GM19035 (cell line): ENCODE measurements around the gene CDC42.
A peak's percentile ranks its signal among the peaks of the same experiment; 100 is the strongest.
"Not testable (repeated sequence)": the region's sequence is repeated elsewhere in the genome, so short reads cannot be mapped to it uniquely, and the experiment has no call there.

ENCODE experiments used
- ATAC-seq: cut with Tn5 transposase; IDR thresholded peaks from one replicate; pipeline ENCODE4 v1.9.1; 2021; ENCODE audit not compliant: unreplicated experiment

Gene CDC42

DNA sequence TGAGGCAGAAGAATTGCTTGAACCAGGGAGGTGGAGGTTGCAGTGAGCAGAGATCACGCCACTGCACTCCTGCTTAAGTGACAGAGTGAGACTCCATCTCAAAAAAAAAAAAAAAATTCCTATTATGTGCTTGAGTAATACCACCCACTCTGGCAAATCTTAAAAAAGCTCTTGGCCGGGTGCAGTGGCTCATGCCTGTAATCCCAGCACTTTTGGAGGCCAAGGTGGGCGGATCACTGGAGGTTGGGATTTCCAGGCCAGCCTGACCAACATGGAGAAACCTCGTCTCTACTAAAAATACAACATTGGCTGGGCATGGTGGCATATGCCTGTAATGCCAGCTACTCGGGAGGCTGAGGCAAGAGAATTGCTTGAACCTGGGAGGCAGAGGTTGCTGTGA lies 17.7 kb upstream of the CDC42 start:
- ATAC-seq, result not testable (repeated sequence)

DNA sequence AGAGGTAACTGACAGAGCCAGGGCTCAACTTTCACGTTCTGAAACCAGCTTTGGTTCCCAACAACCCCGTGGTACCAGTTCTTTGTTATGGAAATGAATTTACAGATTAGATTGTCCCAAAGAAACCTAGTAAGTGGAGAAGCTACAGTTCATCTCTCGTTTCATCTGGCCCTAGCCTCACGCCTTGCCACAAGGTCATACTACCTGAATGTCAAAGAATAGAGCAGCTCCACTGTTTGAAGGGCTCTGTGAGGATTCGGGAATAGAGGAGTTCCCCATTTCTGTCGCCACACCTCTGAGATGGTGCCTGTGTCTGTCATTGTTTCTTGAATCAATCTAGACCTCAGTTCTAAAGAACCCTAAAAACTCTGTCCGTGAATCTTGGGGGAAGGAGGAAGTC lies 15.0 kb upstream of the CDC42 start:
- ATAC-seq, result no peak

DNA sequence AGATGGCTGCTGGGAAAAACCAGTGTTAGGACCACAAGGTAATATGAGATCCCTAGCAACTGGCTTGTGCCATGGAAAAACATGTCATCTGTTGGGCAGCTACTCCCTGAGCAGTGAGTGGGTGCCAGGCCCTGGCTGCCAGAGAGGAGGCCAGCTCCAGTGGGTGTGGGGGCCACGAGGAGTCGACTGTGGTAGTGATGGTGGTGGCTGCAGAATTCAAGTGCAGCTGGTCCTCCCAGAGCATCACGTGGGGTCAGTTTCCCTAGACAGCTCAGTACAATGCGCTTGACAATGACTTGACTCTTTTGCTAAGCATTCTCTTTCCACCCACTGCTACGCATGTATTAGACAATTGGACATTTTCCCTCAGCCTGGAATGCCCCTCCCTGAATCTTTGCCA lies 14.5 kb upstream of the CDC42 start:
- no peak for ATAC-seq

DNA sequence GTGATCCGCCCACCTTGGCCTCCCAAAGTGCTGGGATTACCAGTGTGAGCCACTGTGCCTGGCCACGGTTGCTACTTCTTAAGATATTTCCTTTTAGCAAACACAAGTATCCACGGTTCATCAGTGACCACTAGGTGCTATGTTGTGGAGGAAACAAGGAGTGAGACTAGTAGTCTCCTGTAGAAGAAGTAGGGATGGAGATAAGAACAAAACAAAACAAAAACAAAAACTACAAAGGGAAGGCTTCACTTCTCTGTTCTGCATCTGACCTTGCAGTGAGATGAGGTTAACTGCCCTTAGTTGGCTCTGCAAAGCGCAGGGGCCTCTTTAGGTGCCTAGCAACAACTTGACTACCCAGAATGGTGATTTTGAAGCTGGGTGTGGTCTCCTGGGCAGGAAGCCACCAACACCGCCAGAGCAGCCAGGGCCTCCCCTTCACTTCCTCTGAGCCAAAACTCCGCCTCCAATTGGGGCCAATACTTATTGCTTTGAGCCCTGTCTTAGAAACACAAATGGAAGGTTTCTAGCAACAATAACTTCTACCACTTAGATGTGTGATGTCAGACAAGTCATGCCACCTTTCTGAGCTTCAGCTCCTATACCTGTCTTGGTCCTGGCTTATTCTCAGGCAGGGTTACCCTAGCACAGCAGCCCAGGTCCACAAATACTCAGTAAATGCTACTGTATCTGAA lies 12.8 kb upstream of the CDC42 start:
- peak; percentile 99 for ATAC-seq

DNA sequence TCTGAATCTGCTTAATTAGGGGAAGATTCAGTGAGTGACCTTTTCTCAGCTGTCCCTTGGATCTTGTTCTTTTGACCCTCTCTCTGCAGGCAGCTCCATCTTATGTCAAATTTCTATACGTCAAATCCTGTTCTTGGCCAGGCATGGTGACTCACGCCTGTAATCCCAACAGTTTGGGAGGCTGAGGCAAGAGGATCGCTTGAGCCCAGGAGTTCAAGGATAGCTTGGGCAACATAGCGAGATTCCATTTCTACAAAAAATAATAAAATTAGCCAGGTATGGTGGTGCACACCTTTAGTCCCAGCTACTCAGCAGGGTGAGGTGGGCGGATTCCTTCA lies 12.3 kb upstream of the CDC42 start:
- no peak for ATAC-seq

DNA sequence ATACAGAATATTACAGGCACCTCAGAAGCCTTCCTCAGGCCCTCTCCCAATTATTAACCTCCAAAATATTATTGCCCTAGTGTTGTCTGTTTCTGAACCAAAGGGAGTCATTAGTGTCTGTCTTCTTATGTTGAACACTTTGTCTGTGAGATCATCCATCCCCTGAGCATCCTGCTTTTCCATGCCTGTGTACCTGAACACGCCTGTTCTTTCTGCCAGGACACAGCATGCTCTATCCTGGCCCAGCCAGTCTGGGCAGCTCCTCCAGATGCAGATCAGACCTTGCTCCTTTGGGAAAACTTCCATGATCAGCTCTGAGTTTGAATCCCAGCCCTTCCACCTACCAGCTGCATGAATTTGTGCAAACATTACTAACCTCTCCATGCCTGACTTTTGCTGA lies 11.0 kb upstream of the CDC42 start:
- no peak for ATAC-seq

DNA sequence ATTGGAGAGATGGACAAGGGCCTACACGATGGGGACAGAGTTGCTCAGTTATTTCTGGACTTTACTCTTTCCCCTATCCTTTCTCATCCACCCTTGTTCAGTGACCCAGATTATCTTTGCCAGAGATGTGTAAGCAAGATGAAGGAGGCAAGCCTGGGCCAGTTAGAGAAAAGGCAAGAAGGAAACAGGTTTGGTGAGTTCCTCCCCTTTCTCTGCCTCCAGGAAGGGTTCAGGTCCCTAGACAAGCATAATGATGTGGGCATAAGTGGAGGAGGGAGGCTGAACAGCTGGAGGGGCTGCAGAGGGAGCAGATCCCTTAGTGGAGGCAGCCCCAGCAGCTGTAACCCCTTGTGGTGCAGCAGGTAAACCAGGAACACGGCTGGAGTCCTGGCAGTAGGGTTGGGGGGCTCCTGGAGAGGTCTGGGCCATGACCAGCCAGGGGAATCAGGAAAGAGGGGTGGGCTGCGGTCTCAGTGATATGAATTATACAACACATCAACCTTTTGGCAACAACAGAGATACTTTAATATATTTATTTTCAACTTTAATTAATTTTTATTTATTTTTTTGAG lies 9.2 kb upstream of the CDC42 start:
- no peak for ATAC-seq

DNA sequence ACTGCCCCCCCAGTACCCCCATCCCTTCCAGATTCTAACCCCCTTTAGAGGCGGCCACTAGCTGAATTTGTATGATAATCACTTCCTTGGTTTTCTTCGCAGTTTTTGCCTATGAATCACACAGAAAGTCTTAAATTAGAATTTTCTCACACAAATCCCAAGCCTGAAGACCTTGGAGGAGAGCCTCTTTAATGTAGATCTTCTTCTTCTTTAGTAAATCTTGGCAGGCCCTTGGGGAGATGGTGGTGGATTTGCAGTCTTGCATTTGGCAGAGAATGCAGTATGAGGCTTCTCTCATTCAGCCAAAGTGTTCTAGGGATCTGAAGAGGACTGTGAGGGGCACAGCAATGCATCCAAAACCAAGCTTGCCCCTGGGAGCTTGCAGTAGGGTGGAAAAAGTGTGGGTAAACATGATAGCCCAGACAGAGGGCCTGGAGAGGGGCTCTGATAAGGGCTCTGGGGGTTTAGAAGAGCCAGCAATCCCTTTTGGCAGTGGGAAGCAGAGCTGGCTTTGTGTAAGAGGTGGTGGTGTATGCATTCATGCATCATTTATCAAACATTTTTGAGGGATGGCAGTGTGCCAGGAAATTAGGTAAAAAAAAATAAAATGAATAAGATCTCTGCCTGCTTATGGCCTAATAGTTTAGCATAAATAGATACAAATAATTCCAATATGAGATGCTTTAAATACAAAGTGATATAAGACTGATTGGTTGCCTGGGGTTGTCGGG lies 7.7 kb upstream of the CDC42 start:
- ATAC-seq, result no peak

DNA sequence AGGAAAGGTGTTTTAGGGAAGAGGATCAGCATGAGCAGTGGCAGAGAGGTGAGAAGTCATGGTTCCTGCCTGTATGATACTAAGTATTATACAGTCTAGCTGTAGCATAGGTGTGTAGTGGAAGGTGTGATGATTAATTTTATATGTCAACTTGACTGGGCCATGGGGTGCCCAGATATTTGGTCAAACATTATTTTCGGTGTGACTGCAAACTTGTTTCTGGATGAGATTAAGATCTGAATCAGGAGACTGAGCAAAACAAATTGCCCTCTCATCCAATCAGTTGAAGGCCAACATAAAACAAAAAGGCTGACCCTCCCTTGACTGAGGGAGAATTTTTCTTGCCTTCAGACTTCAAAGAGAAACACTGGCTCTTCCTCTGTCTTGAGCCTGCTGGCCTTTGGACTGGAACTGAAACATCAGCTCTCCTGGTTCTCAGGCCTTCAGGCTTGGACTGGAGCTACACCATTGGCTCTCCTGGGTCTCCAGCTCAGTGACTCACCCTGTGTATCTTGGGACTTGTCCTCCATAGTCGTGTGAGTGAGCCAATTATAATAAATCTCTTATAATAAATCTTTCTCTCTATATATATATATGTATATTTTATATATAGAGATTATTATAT lies 6.8 kb upstream of the CDC42 start:
- ATAC-seq, result no peak

DNA sequence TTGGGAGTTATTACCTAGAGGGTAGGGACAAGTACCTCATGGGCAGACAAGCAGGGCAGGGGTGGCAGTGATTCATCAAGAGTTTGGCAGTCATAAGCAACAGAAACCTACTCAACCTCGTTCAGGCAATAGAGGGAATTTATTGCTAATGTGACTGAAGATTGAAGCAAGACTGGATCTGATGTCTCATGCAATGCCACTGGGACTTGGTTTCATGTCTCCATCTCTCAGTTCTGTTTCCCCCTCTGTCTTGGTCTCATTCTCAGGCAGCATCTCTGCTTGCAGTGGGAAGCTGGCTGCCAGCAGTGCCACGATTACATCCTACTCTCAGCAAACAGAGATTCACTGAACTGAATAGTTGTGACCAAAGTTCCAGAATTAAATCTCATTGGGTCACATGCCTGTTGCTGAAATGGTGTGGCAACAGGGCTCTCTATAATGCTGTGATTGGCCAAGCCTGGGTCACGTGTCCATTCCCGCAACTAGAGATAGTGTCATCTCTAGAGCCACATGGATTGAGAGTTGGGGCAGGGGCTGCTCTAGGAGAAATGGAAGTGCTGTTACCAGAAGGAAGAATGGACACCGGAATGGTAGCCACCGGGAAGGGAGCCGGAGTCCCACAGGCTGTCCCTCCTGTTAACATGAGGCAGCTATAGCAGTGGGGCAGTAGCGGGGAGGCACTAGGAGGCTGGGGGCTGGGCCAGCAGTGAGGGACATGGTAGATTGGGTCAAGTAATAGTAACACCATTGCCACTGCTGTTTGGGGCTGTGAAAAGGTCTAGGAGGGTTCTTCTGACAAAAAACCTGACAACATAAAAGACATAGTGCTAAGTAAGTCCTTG lies 3.9 kb upstream of the CDC42 start:
- no peak for ATAC-seq

DNA sequence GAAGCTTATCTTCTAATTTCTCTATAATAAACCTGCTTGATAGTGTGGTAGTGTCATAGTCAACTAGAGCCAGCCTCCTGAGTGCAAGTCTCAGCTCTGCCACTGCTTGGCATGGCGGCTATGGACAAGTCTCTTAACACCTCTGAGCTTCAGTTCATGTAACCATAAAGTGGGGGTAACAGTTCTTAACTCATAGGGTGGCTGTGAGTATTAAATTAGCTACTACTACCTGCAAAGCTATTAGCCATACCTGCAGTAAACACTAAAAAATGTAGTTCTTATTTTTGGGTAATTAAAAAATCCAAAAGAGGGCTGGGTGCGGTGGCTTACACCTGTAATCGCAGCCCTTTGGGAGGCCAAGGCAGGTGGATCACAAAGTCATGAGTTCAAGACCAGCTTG lies 2.2 kb upstream of the CDC42 start:
- no peak for ATAC-seq

DNA sequence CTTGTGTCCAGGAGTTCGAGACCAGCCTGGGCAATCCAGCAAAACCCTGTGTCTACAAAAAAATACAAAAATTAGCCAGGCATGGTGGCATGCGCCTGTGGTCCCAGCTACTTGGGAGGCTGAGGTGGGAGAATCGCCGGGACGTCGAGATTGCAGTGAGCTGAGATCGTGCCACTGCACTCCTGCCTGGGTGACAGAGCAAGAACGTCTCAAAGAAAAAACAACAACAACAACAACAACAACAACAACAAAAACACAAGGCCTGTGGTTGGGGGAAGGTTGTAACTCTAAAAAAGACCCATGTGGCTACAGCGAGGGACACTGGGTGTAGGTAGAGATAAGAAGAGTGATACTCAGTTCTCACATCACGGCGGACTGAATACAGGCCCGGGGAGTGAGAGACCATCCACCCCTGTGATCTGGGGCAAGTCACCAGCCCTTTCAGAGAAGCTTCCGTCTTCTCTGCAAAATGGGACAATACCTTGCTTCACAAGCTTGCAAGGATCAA lies 848 bp upstream of the CDC42 start:
- ATAC-seq, result no peak

DNA sequence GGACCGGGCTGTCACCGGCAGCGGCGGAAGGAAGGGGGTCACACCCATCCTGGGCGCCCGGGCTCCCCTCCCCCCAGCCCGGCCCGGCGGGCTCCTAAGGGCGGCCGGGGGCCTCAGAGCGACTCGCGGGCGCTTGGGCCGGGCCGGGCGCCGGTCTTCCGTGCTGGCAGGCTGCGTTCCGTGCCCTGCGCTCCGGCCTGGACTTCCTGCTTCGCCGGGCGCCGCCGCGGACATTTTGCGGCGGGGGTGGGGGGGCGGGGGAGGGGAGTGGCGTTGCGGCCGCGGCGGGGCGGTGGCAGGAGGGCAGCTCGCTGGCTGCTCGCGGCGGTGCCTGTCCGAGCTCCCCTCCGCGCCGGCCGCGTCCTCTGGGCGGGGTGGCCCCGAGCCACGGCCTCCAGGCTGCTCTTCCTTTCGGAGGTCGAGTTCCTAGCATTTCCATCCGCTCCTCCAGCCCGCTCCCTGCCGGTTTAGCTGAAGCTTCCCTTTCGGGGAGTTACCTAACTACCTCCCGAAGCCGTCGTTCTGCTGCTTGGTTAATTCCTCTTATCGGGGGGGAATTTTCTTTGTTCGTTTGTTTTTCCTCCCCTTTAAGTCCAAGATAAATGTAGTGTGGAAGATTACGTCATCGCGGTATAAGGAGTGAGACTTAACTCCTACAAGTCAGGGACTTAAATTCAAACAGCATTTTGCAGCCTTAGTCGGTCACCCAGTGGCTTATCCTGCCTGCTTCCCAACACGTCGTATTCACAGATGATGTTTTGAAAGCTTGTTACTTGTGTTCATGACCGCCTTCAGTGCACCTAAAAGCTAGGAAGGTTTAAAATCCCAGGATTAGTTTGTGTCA lies 730 bp downstream of the CDC42 start:
- peak; percentile 45 for ATAC-seq

DNA sequence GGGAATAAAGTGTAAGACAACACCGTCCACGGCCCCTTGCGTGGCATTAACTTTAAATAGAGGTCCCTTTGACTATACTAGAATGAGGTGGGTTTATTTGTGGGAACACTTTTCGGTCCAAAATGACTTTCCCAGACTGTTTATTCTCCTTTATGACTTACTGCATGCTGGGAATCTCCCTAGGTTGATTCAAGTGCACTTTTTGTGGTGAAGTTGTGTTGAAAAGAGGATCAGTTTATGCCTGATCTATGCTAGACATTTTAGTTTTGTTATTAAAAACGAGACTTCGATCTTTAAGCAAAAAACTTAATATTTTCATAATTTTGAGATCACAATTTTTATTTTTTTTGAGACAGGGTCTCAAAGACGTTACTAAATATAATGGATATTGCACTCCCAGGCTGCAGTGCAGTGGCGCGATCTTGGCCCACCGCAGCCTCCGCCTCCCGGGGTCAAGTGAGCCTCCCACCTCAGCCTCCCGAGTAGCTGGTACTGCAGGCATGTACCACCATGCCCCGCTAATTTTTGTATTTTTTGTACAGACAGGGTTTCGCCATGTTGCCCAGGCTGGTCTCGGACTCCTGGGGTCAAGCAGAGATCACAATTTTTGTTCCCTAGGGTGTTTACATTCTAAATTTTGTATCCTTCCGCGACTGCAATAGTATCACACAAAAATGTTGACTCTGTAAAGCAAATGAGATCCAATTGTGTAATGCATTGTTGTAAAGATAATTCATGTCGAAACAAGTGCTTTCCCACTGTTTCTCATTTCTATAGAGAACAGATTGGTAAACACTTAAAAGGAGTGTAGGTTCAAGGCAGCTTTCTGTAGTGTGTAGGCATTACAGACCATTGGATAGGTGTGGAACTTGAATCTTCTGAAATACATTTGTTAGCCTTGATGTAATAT lies 1.6 kb downstream of the CDC42 start:
- no peak for ATAC-seq

DNA sequence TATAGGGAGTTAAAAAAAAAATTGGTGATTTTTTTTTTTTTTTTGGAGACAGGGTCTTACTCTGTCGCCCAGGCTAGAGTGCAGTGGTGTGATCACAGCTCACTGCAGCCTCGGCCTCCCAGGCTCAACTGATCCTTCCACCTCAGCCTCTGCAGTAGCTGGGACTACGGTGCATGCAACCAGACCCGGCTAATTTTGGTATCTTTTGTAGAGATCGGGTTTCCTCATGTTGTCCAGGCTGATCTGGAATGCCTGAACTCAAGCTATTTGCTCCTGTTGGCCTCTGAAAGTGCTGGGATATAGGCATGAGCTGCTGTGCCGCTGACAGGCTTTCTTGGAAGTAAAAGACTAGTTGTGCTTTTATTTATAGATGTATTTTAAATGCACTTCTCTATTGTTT lies 3.0 kb downstream of the CDC42 start:
- ATAC-seq, result no peak

DNA sequence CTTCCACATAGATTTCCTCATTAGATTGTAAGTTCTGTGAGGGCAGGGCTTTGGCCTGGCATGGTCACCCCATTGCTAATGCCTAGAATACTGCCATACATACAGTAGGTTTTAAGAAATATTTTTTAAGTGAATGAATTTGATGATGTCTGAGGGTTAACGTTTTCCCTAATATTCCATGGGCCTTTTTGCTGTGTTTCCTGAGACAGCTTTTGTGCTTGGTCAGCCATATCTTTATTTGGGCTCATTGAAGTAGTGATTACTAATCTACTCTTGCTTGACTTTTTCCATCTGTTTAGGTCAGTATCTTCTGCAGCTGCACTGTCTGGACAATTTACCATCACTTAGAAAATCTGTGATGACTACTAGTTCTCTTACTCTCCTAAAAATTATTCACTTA lies 3.5 kb downstream of the CDC42 start:
- no peak for ATAC-seq

DNA sequence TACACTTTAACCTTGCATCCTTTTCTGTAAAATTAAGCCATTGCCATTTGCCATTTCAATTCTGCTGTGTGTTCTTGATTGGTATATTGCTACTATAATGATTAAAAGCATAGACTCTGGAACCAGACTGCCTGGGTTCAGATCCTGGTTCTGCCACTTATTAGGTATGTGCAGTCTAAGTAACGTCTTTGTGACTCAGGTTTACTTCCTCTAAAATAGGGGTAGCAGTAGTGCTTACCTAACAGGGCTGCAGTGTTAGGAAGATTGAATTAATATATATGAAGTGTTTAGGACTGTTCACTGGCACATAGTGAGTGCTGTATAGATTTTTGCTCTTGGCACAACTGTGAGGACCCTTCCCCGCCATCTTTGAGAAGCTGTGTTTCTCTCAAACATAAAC lies 4.4 kb downstream of the CDC42 start:
- ATAC-seq, result no peak

DNA sequence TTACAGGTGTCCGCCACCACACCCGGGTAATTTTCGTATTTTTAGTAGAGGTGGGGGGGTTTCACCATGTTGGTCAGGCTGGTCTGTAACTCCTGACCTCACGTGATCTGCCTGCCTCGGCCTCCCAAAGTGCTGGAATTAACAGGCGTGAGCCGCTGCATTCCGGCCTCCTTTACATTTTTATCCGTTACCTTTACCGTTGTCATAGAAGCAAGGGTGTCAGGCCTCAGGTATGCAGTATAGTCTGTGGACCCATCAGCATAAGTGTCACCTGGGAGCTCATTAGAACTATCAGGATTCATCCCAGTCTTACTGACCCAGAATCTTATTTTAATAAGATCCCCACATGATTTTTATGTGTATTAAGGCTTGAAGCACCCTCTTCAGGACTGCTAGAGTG lies 5.4 kb downstream of the CDC42 start:
- no peak for ATAC-seq

DNA sequence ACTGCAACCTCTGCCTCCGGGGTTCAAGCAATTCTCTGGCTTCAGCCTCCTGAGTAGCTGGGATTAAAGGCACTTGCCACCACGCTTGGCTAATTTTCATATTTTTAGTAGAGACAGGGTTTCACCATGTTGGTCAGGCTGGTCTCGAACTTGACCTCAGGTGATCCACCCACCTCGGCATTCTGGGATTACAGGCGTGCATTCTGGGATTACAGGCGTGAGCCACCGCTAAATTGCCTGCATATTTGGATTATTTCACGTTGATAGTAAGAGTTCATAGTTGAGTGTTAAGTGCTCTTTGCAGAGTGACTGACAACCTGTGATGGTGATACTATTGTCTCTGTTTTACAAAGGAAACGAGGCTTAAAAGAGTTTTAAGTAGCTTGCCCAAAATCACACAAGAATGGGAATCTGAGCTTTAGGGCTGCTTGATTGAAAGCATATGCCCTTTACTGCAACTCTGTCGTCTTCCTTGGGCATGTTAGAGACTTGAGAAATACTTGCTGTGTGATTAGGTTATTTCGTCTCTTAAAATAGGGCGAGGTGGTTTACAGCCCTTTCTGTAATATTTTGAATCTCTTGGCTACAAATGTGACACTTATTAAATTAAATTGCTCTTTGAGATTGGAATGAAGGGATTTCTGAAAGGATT lies 12.4 kb downstream of the CDC42 start:
- ATAC-seq, result no peak
